Upper lobe of right lung (tissue), 1 donor: ENCODE measurements around the gene HHIPL1. TPM values are rescaled to one million over a fixed set of nuclear protein-coding genes. Genes with fewer than 3 reads are reported as not detected.

ENCODE experiments used
- ATAC-seq: fragments of 200-7000 bp; cut with Tn5 transposase; one replicate; pipeline ENCODE4 v1.9.1; 2020; ENCODE audit warnings: mild to moderate bottlenecking, moderate library complexity
- DNase-seq: peaks from one replicate; pipeline ENCODE4 v3.0.0-alpha.2; 2020
- H3K27ac ChIP-seq: fragments of 200-600 bp; one replicate; pipeline ENCODE4 v1.8.0; 2022
- H3K27me3 ChIP-seq: fragments of 200-600 bp; one replicate; pipeline ENCODE4 v1.8.0; 2022; ENCODE audit warnings: mild to moderate bottlenecking
- H3K36me3 ChIP-seq: fragments of 200-600 bp; one replicate; pipeline ENCODE4 v1.8.0; 2022
- H3K4me1 ChIP-seq: fragments of 200-600 bp; one replicate; pipeline ENCODE4 v1.8.0; 2022
- H3K4me3 ChIP-seq: fragments of 200-600 bp; one replicate; pipeline ENCODE4 v1.8.0; 2022; ENCODE audit warnings: mild to moderate bottlenecking
- H3K9me3 ChIP-seq: fragments of 200-600 bp; one replicate; pipeline ENCODE4 v1.8.0; 2022
- intact Hi-C: fragments of 100-400 bp; cut with DNase I; formaldehyde crosslinking; loops from one replicate; pipeline ENCODE4 v1.11.0; 2022
- total RNA-seq: library from RNA; stranded (reverse); fragmentation: NEBNext Ultra II Directional; extraction: Animal tissue kit (Norgen Biotek cat#: 25700); gene quantifications from one replicate; pipeline ENCODE4 v1.2.1, GENCODE V29; 2021
- TF ChIP-seq, protein P1 (sequence below): fragments of 200-600 bp; IDR thresholded peaks from one replicate; pipeline ENCODE4 v1.8.0; 2022; ENCODE audit warnings: antibody characterized with exemption
- donor health status: DM: no; HTN: yes; CAD: no; lungs with severe emphysema.

Gene HHIPL1
- total RNA-seq, 1 donor from 2014 or later: 1.6 TPM

DNA sequence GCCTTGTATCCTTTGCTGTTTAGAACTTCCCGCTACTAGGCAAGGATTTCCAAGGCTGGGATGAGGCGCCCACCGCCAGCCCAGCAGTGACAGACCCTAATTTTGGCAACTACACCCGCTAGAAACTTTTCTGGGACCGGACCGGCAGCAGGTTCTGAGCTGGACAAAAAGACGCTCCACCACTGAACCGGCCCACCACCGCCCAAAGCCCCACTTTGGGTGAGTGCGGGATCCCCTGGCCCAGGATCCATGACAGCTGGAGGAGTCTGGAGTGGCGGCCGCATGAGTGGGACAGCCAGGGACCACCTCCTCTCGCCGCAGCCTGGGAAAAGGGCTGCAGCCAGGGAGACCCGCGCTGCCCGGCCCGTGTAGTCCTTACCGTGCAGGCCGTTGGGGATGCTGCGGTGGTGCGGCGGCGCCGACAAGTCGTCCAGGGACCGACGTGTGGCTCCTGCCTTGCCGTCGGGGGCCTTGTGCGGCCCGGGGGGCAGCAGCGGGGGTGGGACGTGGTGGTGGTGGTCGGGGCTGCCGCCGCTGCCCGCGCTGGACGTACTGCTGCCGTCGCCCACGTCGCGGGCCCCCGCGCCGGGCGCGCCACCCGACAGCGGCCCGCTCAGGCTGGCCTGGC, 42.0 kb upstream of the HHIPL1 start:
- H3K4me1 ChIP-seq: peaks cover 39% of the 10 kb centered on the region
- ATAC-seq: no peak
- intact Hi-C loops: no loop called here

DNA sequence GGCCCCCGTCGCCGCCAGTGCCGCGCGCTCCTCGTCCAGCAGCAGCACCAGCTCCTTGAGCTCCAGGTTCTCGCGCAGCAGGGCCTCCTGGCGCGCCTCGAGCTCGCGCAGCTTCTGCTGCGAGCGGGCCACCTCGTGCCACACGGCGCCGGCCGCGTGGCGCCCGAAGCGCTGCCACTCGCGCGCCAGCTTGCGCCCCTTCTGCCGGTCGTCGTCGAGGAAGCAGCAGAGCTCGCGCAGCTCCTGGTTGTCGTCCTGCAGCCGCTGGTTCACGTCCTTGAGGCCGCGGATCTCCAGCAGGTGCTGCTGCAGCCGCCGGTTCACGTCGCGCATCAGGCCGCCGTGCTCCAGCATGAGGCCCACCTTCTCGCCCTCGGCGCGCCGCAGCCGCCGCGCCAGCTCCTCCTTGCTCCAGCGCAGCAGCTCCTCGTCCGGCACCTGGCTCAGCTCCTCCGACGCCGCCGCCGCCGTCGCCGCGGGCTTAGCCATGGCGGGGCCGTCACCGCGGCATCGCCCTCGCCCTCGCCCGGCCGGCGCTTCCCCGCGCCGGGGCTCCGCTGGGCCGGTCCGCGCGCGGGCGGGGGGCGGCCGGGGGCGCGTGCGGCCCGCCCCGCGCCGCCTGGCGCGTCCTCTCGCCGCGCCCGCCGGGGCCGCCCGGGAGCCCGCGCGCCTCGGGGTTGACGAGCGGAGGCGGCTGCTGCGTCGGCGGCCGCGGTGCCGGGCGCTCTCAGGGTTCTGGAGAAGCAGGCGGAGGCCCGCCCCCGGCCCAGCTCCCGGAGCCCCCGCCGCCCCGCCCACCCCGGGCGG, 41.3 kb upstream of the HHIPL1 start, which contains the start of gene CCDC85C:
Gene CCDC85C, minus strand, starts transcription at position 737 of the 807 bp plus-strand sequence. Its CDS starts 248 bp downstream, at position 489.
- TF ChIP-seq, protein P1, sequence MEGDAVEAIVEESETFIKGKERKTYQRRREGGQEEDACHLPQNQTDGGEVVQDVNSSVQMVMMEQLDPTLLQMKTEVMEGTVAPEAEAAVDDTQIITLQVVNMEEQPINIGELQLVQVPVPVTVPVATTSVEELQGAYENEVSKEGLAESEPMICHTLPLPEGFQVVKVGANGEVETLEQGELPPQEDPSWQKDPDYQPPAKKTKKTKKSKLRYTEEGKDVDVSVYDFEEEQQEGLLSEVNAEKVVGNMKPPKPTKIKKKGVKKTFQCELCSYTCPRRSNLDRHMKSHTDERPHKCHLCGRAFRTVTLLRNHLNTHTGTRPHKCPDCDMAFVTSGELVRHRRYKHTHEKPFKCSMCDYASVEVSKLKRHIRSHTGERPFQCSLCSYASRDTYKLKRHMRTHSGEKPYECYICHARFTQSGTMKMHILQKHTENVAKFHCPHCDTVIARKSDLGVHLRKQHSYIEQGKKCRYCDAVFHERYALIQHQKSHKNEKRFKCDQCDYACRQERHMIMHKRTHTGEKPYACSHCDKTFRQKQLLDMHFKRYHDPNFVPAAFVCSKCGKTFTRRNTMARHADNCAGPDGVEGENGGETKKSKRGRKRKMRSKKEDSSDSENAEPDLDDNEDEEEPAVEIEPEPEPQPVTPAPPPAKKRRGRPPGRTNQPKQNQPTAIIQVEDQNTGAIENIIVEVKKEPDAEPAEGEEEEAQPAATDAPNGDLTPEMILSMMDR: no peak
- Histone ChIP-seq H3K27me3 (no peaks in the 10 kb centered on the region), H3K4me3 (peak within 1 kb of the TSS; percentile 73), H3K27ac (peak within 1 kb of the TSS; percentile 82), H3K4me1 (peaks cover 39% of the 10 kb centered on the region), H3K36me3 (no peaks in the 10 kb centered on the region), H3K9me3 (no peaks in the 10 kb centered on the region)
- peak; percentile 75 for DNase-seq
- intact Hi-C loops: no loop called here
- no peak for ATAC-seq

More for the DNA sequence above, 42.0 kb upstream of the HHIPL1 start:
- H3K9me3 ChIP-seq: no peaks in the 10 kb centered on the region
- peak overlapping the region; percentile 58 for H3K4me3 ChIP-seq
- H3K36me3 ChIP-seq: no peaks in the 10 kb centered on the region
- H3K27me3 ChIP-seq: no peaks in the 10 kb centered on the region
- DNase-seq: no peak
- TF ChIP-seq, protein P1: no peak
- H3K27ac ChIP-seq: peak overlapping the region; percentile 74

DNA sequence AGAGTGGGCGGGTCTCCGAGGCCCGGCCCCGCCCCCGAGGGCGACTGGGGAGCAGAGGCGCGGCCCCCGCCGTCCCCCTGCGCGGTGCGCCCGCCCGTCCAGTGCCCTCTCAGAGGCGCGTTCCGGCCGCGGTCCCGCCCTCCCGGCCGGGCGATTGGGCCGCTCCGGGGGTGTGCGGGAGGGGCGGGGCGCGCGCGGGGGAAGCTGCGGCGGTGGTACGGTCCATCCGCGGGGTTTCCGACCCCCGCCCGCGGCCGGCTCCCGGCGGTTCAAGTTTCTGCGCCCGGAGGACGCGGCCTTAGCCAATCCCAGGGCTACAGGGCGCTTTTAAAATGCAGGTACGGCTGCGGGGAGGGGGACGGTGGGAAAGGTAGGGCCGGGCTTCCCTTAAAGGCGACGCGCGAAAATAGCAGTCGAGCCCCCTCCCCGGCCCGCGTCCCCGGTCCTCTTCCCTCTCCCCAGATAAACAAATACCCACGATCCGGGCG, 40.6 kb upstream of the HHIPL1 start:
- Histone ChIP-seq H3K27ac (peak overlapping the region; percentile 82), H3K27me3 (no peaks in the 10 kb centered on the region)
- intact Hi-C loops: no loop called here

DNA sequence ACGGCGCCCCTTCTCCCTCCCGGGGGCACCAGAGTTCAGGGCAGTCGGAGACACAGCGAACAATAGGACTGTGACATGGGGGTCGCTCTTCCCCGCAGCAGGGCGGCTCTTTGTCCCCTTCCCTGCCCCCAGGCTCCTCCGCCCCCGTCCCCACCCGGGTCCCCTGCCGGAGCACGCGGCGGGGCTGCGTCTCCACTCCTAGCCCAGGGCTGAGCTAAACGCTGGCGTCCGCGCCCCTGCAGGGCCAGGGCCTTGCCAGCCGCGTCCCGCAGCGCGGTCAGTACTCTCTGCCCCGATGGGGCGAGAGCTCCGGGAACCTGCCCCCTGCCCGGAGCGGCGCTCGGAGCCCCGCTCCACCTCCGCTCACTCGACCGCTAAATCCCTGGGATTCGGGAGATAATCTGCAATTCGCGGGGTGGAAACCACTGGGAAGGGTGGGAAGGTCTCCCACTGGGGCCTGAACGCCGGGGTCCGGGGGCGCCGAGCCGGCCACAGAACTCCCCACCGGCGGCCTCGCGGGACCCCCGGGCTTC, 40.1 kb upstream of the HHIPL1 start:
- Histone ChIP-seq H3K9me3 (no peaks in the 10 kb centered on the region), H3K27ac (peak overlapping the region; percentile 82), H3K27me3 (no peaks in the 10 kb centered on the region), H3K4me1 (peaks cover 38% of the 10 kb centered on the region), H3K36me3 (no peaks in the 10 kb centered on the region), H3K4me3 (peak overlapping the region; percentile 73)
- intact Hi-C loops: no loop called here
- DNase-seq: peak; percentile 80
- TF ChIP-seq, protein P1: no peak
- peak; percentile 15 for ATAC-seq

More for the DNA sequence above, 40.6 kb upstream of the HHIPL1 start:
- TF ChIP-seq, protein P1: no peak
- no peaks in the 10 kb centered on the region for H3K36me3 ChIP-seq
- H3K9me3 ChIP-seq: no peaks in the 10 kb centered on the region
- peaks cover 39% of the 10 kb centered on the region for H3K4me1 ChIP-seq
- DNase-seq (peak; percentile 97), ATAC-seq (peak; percentile 96)
- peak overlapping the region; percentile 73 for H3K4me3 ChIP-seq

DNA sequence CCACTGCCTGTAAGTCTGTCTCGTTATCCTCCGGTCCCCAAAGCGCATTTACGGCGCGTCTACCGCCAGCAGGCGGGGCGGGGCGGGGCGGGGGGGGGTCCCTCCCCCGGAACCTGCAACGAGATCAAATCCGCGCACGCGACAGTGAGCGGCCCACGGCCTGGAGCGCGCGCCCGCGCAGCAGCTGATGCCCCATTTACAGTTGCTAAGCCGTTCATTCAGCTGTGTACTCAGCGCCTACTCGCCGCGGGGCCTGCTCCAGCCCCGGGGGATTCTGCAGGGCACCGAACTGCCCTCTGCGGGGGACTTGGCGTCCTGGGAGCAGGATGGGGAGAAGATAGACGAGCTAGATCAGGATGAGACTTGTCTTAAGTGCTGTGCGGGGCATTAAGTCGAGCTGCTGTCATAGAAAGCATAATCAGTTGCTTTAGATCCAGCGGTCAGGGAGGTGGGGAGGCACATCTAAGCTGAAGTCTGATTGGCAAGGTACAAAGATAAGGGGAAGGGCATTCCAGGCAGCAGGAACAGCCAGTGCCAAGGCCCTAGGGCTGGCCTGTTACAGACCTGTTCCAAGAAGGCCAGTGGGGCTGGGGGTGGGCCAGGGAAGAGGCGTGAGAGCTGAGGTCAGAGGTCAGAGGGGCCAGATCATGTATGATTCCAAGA, 39.5 kb upstream of the HHIPL1 start:
- no peaks in the 10 kb centered on the region for H3K36me3 ChIP-seq
- TF ChIP-seq, protein P1: no peak
- DNase-seq (peak; percentile 87), ATAC-seq (peak; percentile 13)
- peak overlapping the region; percentile 73 for H3K4me3 ChIP-seq
- no peaks in the 10 kb centered on the region for H3K9me3 ChIP-seq
- H3K4me1 ChIP-seq: peaks cover 32% of the 10 kb centered on the region
- H3K27ac ChIP-seq: peak overlapping the region; percentile 82
- H3K27me3 ChIP-seq: no peaks in the 10 kb centered on the region
- intact Hi-C loops: no loop called here
